NT2/D1 (cell line): ENCODE results near the gene GCK.

Experiments
- DNase-seq: peaks from one replicate; pipeline ENCODE4 v3.0.0-alpha.2; 2011; ENCODE audit warnings: low read depth, low spot score
- H3K27me3 ChIP-seq: 2 replicates; pipeline ENCODE4 v1.6.0; 2011; ENCODE audit warnings: mild to moderate bottlenecking; ENCODE audit not compliant: insufficient read length, insufficient read depth
- H3K36me3 ChIP-seq: 2 replicates; pipeline ENCODE4 v1.6.1; 2011; ENCODE audit warnings: mild to moderate bottlenecking, low read length, mixed read lengths; ENCODE audit not compliant: insufficient read depth, insufficient read length
- H3K4me1 ChIP-seq: 2 replicates; pipeline ENCODE4 v1.5.1; 2011; ENCODE audit not compliant: insufficient read depth, insufficient read length
- H3K4me3 ChIP-seq: 2 replicates; pipeline ENCODE4 v1.5.1; 2011; ENCODE audit warnings: low read depth; ENCODE audit not compliant: insufficient read length
- H3K9ac ChIP-seq: 2 replicates; pipeline ENCODE4 v1.6.0; 2011; ENCODE audit warnings: low read depth; ENCODE audit not compliant: insufficient read length
- H3K9me3 ChIP-seq: 2 replicates; pipeline ENCODE4 v1.5.1; 2011; ENCODE audit warnings: mild to moderate bottlenecking, low read length; ENCODE audit not compliant: insufficient read depth
- SUZ12 ChIP-seq: IDR thresholded peaks from 2 replicates; pipeline ENCODE4 v1.6.1; 2011; ENCODE audit not compliant: insufficient read length, insufficient read depth; ENCODE audit errors: extremely low read depth
- YY1 ChIP-seq: IDR thresholded peaks from 2 replicates; pipeline ENCODE4 v1.6.1; 2011; ENCODE audit not compliant: insufficient read length, insufficient read depth
- ZNF274 ChIP-seq: IDR thresholded peaks from 2 replicates; pipeline ENCODE4 v1.6.1; 2011; ENCODE audit warnings: mild to moderate bottlenecking, low read depth, low read length

Gene GCK

DNA sequence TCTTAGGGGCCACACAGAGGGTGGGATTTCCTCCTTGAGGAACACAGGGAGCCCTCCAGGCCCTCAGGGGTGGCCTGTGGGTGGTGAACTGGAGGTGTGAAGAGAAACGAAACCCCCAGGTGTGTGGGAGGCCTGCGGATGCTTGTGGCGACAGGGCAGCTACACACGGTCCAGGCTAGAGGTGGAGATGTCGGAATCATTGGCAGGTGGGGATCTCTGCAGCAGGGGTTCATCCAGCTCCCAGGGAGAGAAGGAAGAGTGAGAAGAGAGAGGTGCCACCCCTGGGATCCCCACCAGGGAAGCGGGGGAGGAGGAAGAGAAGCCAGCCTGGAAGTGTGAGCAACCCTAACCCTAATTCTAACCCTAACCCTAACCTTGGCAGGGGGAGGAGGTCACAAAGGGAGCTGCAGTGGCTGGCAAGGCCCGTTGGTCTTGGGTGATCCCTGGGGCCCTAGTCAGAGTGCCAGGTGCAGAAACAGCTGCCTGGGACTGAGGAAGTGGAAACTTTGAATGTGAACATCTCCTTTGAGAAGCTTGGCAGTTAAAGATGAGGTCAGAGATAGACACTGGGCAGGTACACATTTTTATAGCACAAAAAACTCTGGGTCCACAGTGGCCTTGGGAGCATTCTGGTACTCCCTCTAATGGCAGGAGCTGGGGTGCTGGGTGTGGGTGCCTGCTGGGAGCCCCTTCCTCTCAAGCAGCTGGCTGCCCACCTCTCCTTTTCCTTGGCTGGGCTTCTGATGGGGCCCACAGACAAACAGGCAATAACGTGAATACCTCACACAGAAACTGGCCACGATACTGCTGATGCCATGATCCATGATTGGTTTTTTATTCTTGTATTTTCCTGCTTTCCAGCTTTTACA, 91.9 kb downstream of the GCK start:
- Histone ChIP-seq H3K9ac (no peak overlapping the region), H3K4me3 (no peak overlapping the region), H3K4me1 (peaks cover 9% of the 10 kb centered on the region), H3K36me3 (no peaks in the 10 kb centered on the region), H3K9me3 (no peaks in the 10 kb centered on the region), H3K27me3 (peaks cover 5% of the 10 kb centered on the region)
- DNase-seq, result no peak
- TF ChIP-seq ZNF274, result no peak
- TF ChIP-seq YY1, result no peak
- no peak for TF ChIP-seq SUZ12

DNA sequence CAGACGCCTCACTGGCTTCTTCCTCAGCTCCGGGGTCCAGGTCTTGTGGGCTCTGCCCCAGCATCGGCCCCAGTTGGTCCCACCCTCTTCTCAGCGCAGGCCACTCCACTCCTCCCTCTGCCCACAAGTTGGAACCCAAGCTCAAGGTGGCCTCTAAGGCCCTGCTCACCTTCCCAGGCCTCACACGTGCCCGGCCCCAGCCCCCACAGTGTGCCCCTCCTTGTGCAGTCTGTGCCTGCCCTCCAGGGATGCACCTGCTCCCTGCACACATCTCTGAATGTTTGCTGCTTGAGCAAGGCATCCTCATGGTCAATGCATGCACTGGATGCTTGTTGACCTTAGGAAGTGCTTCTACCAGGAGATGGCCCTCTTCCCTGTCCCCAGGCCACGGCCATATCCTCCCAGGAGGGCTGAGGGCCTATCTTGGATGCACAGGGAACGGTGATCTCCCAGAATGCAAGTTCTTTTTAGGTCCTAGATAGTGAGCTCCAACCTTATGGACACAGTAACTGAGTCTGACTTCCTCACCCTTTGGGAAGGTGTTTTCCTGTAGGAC, 92.8 kb downstream of the GCK start:
- Histone ChIP-seq H3K36me3 (no peaks in the 10 kb centered on the region), H3K9ac (no peak overlapping the region), H3K27me3 (no peaks in the 10 kb centered on the region), H3K4me1 (peaks cover 9% of the 10 kb centered on the region), H3K9me3 (no peaks in the 10 kb centered on the region), H3K4me3 (no peak overlapping the region)
- no peak for DNase-seq
- TF ChIP-seq SUZ12 (no peak), YY1 (no peak), ZNF274 (no peak)

DNA sequence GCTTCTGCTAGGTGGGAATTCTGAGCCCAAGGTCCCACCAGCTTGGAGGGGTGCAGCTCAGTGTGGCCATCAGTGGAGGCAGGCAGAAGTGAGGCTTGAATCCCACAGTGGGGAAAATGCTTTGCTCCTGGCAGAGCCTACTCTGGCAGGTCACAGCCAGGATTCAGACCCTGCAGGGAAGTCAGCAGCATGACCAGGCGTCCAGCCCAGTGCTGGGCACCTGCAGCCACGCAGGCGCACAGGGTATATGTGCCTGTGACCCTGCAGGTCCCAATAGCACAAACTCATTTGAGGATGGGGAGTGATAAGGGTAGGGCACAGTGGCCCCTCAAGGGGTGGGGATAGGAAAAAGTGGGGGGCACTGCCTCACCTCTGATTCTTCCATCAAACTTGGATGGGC, 93.5 kb downstream of the GCK start:
- H3K4me1 ChIP-seq, result peaks cover 5% of the 10 kb centered on the region
- H3K4me3 ChIP-seq, result no peak overlapping the region
- H3K9me3 ChIP-seq, result no peaks in the 10 kb centered on the region
- no peak overlapping the region for H3K9ac ChIP-seq
- no peak for TF ChIP-seq SUZ12
- no peak for TF ChIP-seq ZNF274
- no peak for TF ChIP-seq YY1
- no peaks in the 10 kb centered on the region for H3K27me3 ChIP-seq
- H3K36me3 ChIP-seq, result no peaks in the 10 kb centered on the region
- no peak for DNase-seq

DNA sequence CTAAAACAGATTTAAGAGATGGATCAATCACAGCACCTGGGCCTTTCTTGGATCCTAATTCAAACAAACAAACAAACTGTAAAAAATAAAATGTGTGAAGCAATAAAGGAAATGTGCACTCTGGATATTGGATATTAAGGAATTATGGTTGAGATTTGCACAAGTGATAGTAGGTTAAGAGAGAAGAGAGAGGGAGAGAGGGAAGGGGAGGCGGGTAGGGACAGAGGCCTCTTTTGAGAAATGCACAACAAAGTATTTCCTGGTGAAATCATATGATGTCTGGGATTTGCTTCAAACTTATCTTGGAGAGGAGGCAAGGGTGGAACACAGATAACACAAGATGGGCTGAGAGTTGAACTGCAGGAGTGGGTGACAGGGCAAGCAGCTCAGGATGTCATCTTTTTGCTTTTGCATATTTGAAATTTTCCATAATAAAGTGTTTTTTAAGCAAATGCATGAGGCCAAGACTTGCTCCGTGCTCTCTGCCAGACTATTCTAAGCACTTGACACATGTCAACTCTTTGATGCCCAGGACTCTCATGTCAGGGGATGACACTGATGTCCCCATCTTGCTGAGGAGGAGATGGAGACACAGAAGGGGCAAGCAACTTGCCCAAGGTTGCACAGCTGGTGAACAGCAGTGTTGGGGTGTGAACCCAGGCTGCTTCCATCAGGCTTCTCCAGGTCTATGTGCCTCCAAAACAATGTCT, 94.2 kb downstream of the GCK start:
- H3K36me3 ChIP-seq, result no peaks in the 10 kb centered on the region
- no peaks in the 10 kb centered on the region for H3K4me1 ChIP-seq
- no peak for TF ChIP-seq SUZ12
- TF ChIP-seq YY1, result no peak
- TF ChIP-seq ZNF274, result no peak
- no peaks in the 10 kb centered on the region for H3K9me3 ChIP-seq
- no peak overlapping the region for H3K9ac ChIP-seq
- H3K27me3 ChIP-seq, result no peaks in the 10 kb centered on the region
- no peak overlapping the region for H3K4me3 ChIP-seq
- no peak for DNase-seq

DNA sequence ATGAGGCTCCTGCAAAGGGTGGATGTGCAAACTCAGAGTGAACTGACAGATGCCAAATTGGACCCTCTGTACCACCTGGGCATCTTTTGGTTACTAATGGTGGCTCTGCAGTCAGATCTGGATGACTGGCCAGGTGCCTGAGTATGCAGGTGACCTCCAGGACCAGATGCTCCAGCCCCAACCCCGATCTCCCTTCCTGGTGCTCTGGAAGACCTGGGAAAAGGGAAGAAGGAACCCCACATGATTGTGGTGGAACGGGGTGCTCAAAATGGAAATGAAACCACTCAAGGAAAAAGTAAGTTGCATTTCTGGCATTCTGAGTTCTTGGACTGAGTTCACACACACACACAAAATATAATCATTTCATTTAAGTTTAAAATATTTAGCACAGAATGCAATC, 94.9 kb downstream of the GCK start:
- H3K9ac ChIP-seq, result no peak overlapping the region
- no peak for TF ChIP-seq YY1
- TF ChIP-seq SUZ12, result no peak
- TF ChIP-seq ZNF274, result no peak

More for the DNA sequence above, 94.9 kb downstream of the GCK start:
- no peaks in the 10 kb centered on the region for H3K9me3 ChIP-seq
- no peaks in the 10 kb centered on the region for H3K4me1 ChIP-seq
- H3K4me3 ChIP-seq, result no peak overlapping the region
- no peaks in the 10 kb centered on the region for H3K36me3 ChIP-seq
- no peaks in the 10 kb centered on the region for H3K27me3 ChIP-seq
- DNase-seq, result no peak
